ENCODE results near the gene TPRG1L.

Gene TPRG1L

GRCh38 chr1:3673381-3674099 lies 48.7 kb downstream of the TPRG1L start:
- Histone ChIP-seq H3K27me3 (ENCODE audit: insufficient read depth, poor library complexity, severe bottlenecking) (no peaks in the 10 kb centered on the region), H3K4me3 (replicated peaks; ENCODE audit: insufficient read depth, low read length) (no peak overlapping the region), H3K27ac (replicated peaks) (no peak overlapping the region)
- no peak for TF ChIP-seq REST (IDR thresholded peaks at IDR 0.05; ENCODE audit: insufficient replicate concordance, low read depth)
- no peak for TF ChIP-seq SPI1 (IDR thresholded peaks at IDR 0.05; ENCODE audit: borderline replicate concordance, low read depth)
- no peak for TF ChIP-seq GABPA (IDR thresholded peaks at IDR 0.05; ENCODE audit: low read depth)
- TF ChIP-seq CTCF (IDR thresholded peaks at IDR 0.05; ENCODE audit: insufficient read depth, low read length), result no peak
- no peak for TF ChIP-seq POLR2AphosphoS5 (IDR thresholded peaks at IDR 0.05; ENCODE audit: low read depth)
- DNase-seq (ENCODE audit: low read depth in 1 of 2, low spot score in 1 of 2), result no peak

GRCh38 chr1:3674100-3675094 lies 49.6 kb downstream of the TPRG1L start:
- no peaks in the 10 kb centered on the region for H3K27me3 ChIP-seq (ENCODE audit: insufficient read depth, poor library complexity, severe bottlenecking)
- H3K4me3 ChIP-seq (replicated peaks; ENCODE audit: insufficient read depth, low read length), result no peak overlapping the region
- TF ChIP-seq POLR2AphosphoS5 (IDR thresholded peaks at IDR 0.05; ENCODE audit: low read depth) (no peak), CTCF (IDR thresholded peaks at IDR 0.05; ENCODE audit: insufficient read depth, low read length) (no peak), SPI1 (IDR thresholded peaks at IDR 0.05; ENCODE audit: borderline replicate concordance, low read depth) (no peak), GABPA (IDR thresholded peaks at IDR 0.05; ENCODE audit: low read depth) (no peak), REST (IDR thresholded peaks at IDR 0.05; ENCODE audit: insufficient replicate concordance, low read depth) (no peak)
- DNase-seq (ENCODE audit: low read depth in 1 of 2, low spot score in 1 of 2), result no peak
- no peak overlapping the region for H3K27ac ChIP-seq (replicated peaks)

- DNase-seq (ENCODE audit: low read depth in 1 of 2, low spot score in 1 of 2), result no peak
- Histone ChIP-seq H3K27ac (replicated peaks) (no peak overlapping the region), H3K27me3 (ENCODE audit: insufficient read depth, poor library complexity, severe bottlenecking) (no peaks in the 10 kb centered on the region), H3K4me3 (replicated peaks; ENCODE audit: insufficient read depth, low read length) (no peak overlapping the region)
- TF ChIP-seq SPI1 (IDR thresholded peaks at IDR 0.05; ENCODE audit: borderline replicate concordance, low read depth), result no peak
- no peak for TF ChIP-seq CTCF (IDR thresholded peaks at IDR 0.05; ENCODE audit: insufficient read depth, low read length)
Observed at GRCh38 chr1:3675436-3675835, 50.6 kb downstream of the TPRG1L start.

Measured in HL-60 (cell line).